Measurements from ENCODE around the gene MRPL14. TPM values are rescaled to one million over a fixed set of nuclear protein-coding genes. Genes with fewer than 3 reads are reported as not detected.

Gene MRPL14
- total and polyA plus RNA-seq, 8 donors, result 8.7 to 30.4 (median 14.1) TPM

GRCh38 chr6:44156494-44157151 lies 29.4 kb upstream of the MRPL14 start:
- Histone ChIP-seq H3K36me3 (no peaks in the 10 kb centered on the region), H3K27me3 (no peaks in the 10 kb centered on the region), H3K9me3 (no peaks in the 10 kb centered on the region), H3K4me3 (no peak overlapping the region), H3K27ac (peak overlapping the region; percentile 23 to 52 (median 44)), H3K4me1 (peaks cover 13 to 20% (median 18%) of the 10 kb centered on the region in 3 donors)
- DNase-seq (peak in 4 of 6 donors; percentile 64 to 76 (median 69)), FAIRE-seq (no peak), ATAC-seq (peak; percentile 64 to 85 (median 79))
- WGBS, 2 donors, result 44 to 47% methylated on average over 9 of the region's 9 CpGs
- no peak for TF ChIP-seq CTCF (IDR thresholded peaks at IDR 0.05)
- intact Hi-C loops (cut with DNase I), result no loop called here

DNA sequence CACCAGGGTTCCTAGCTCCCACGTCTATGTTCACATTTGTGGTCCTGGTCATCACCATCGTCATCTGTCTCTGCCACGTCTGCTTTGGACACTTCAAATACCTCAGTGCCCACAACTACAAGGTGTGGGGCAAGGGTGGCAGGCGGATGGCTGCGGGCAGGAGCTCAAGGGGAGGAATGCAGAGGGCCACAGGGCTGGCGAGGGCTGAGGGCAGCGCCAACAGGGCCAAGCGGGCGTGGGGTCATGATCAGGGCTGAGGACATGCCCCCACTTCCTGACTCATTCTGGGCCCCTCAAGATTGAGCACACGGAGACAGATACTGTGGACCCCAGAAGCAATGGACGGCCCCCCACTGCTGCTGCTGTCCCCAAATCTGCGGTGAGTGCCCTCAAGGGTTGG lies 26.8 kb upstream of the MRPL14 start:
- H3K4me3 ChIP-seq, result no peak overlapping the region
- no peak for ATAC-seq
- no peak for DNase-seq
- FAIRE-seq, result no peak
- H3K36me3 ChIP-seq, result peaks cover 0 to 4% (median 0%) of the 10 kb centered on the region in 3 donors
- TF ChIP-seq CTCF (IDR thresholded peaks at IDR 0.05), result no peak
- intact Hi-C loops (cut with DNase I), result loop anchor here in 2 of 3 donors (5.0 kb wide), 1 partner anchor 57 kb away; no protein-coding TSS in a partner anchor
- no peaks in the 10 kb centered on the region for H3K27me3 ChIP-seq
- WGBS, 2 donors, result 90 to 95% methylated on average over 12 of the region's 12 CpGs
- H3K4me1 ChIP-seq, result peaks cover 6 to 20% (median 18%) of the 10 kb centered on the region in 3 donors
- no peaks in the 10 kb centered on the region for H3K9me3 ChIP-seq
- no peak overlapping the region for H3K27ac ChIP-seq

DNA sequence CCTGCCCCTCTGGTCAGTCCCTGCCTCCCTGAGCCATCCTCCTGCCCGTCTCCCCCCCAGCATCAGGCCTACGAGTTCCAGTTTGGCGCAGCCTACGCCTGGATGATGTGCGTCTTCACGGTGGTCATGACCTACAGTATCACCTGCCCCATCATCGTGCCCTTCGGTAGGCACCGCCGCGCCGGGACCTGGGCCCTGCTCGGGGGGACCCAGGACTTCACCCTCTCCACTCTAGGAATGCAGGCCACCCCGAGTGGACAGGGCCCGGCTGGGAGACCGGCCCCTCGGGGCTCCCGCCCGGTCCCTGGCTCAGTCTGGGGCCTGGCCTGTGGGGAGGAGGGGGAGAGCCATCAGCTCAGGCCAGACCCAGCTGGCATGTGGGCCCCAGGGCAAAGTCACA lies 25.3 kb upstream of the MRPL14 start:
- intact Hi-C loops (cut with DNase I), result loop anchor here in 2 of 3 donors (5.0 kb wide), 1 partner anchor 55 kb away; no protein-coding TSS in a partner anchor
- WGBS, 2 donors, result 81 to 89% methylated on average over 19 of the region's 19 CpGs
- DNase-seq (no peak), ATAC-seq (no peak), FAIRE-seq (no peak)
- no peak overlapping the region for H3K27ac ChIP-seq
- no peak for TF ChIP-seq CTCF (IDR thresholded peaks at IDR 0.05)
- H3K27me3 ChIP-seq, result no peaks in the 10 kb centered on the region
- H3K9me3 ChIP-seq, result no peaks in the 10 kb centered on the region
- no peak overlapping the region for H3K4me3 ChIP-seq
- peaks cover 6 to 17% (median 14%) of the 10 kb centered on the region in 3 donors for H3K4me1 ChIP-seq
- peaks cover 0 to 15% (median 0%) of the 10 kb centered on the region in 3 donors for H3K36me3 ChIP-seq

DNA sequence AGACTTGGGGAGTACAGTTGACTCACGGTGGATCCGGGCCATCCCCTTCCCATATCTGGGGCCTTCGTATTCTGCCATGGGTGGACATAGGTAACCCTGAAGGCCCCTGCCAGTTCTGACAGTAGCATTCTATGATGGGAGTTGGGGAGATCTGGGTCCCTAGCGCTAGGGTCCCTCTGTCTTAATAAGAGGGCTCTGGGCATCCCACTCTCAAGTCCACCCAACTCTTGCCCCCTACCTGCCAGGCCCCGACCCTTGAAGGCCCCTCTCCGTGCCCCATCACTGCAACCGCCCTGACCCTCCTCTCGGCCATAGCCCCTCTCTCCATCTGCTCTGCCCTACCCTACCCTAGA lies 24.8 kb upstream of the MRPL14 start:
- no peaks in the 10 kb centered on the region for H3K27me3 ChIP-seq
- peaks cover 0 to 19% (median 0%) of the 10 kb centered on the region in 3 donors for H3K36me3 ChIP-seq
- ATAC-seq (no peak), DNase-seq (no peak), FAIRE-seq (no peak)
- H3K27ac ChIP-seq, result no peak overlapping the region
- intact Hi-C loops (cut with DNase I), result loop anchor here in 2 of 3 donors (5.0 kb wide), 1 partner anchor 55 kb away; no protein-coding TSS in a partner anchor
- H3K9me3 ChIP-seq, result no peaks in the 10 kb centered on the region
- H3K4me3 ChIP-seq, result no peak overlapping the region
- no peak for TF ChIP-seq CTCF (IDR thresholded peaks at IDR 0.05)
- H3K4me1 ChIP-seq, result peaks cover 6 to 15% (median 13%) of the 10 kb centered on the region in 3 donors
- 48 to 54% methylated on average over 7 to 8 of the region's 8 CpGs for WGBS, 2 donors

Data from pancreas (tissue), 10 donors.